ENCODE data around the gene CLASRP. TPM values are rescaled to one million over a fixed set of nuclear protein-coding genes. Genes with fewer than 3 reads are reported as not detected.
A peak's percentile ranks its signal among the peaks of the same experiment; 100 is the strongest.

The CLASRP gene
- total RNA-seq, 3 donors from 2014 or later: 79.4 to 113 (median 93.2) TPM

DNA sequence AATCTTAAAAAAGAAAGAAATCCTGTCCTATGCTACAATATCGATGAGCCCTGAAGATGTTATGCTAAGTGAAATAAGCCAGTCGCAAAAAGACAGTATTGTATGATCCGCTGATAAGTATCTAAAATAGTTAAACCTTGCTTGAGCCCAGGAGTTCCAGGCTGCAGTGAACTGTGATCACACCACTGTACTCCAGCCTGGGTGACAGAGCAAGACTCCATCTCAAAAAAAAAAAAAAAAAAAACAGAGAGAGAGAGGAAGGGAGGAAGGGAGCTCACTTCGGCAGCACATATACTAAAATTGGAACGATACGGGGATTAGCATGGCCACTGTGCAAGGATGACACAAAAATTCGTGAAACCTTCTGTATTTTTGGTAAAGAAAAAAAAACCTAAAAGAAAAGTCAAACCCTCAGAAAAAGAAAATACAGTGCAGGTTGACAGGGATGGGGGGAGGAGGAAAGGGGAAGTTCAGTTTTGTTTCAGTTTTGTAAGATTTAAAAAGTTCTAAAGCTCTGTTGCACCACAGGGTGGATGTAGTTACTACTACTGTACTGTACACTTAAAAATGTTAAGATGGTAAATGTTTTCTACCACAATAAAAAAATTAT lies 8.4 kb downstream of the CLASRP start:
- no peak for ATAC-seq
- no peaks in the 10 kb centered on the region for H3K9me3 ChIP-seq
- intact Hi-C loops (cut with DNase I, micrococcal nuclease): no loop called here
- H3K36me3 ChIP-seq (ENCODE audit: low read depth): no peaks in the 10 kb centered on the region
- H3K4me1 ChIP-seq (ENCODE audit: low read depth): peaks cover 11% of the 10 kb centered on the region
- H3K4me3 ChIP-seq: no peak overlapping the region
- DNase-seq: no peak
- TF ChIP-seq, protein P1, sequence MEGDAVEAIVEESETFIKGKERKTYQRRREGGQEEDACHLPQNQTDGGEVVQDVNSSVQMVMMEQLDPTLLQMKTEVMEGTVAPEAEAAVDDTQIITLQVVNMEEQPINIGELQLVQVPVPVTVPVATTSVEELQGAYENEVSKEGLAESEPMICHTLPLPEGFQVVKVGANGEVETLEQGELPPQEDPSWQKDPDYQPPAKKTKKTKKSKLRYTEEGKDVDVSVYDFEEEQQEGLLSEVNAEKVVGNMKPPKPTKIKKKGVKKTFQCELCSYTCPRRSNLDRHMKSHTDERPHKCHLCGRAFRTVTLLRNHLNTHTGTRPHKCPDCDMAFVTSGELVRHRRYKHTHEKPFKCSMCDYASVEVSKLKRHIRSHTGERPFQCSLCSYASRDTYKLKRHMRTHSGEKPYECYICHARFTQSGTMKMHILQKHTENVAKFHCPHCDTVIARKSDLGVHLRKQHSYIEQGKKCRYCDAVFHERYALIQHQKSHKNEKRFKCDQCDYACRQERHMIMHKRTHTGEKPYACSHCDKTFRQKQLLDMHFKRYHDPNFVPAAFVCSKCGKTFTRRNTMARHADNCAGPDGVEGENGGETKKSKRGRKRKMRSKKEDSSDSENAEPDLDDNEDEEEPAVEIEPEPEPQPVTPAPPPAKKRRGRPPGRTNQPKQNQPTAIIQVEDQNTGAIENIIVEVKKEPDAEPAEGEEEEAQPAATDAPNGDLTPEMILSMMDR (IDR thresholded peaks at IDR 0.05): no peak

DNA sequence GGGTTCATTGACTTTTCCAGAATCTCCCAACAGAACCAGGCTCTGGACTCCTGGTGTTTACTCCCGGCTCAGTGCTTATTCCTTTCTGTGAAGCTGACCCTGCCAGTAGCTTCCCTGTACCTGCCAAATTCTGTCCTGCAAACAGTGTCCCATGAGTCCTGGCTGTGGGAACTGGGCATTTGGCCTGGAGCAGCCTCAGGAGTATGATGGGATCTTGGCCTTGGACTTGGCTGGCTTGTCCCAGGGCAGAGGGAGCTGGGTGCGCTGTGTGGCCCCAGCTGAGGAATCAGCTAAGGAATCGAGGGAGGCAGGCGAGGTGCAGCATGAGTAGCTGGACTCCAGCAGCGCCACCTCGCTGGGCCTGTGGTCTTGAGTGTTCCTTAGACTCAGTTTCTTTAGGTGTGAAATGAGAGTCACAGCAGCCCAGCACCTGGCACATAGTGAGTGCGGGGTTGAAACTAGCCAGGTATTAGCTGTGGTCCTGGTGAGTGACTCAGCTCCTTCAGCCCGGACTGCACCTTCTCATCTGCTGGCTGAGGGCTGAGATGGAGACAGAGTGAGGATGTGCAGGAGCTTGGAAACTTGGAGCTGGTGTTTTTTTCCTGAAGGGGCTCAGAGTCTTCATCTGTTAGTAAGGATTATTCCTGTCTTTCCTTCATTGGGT lies 10.4 kb downstream of the CLASRP start:
- DNase-seq (no peak), ATAC-seq (no peak)
- Histone ChIP-seq H3K4me1 (ENCODE audit: low read depth) (peaks cover 9% of the 10 kb centered on the region), H3K36me3 (ENCODE audit: low read depth) (no peaks in the 10 kb centered on the region), H3K9me3 (no peaks in the 10 kb centered on the region), H3K4me3 (no peak overlapping the region)
- intact Hi-C loops (cut with DNase I, micrococcal nuclease): no loop called here
- TF ChIP-seq, protein P1 (IDR thresholded peaks at IDR 0.05): no peak

DNA sequence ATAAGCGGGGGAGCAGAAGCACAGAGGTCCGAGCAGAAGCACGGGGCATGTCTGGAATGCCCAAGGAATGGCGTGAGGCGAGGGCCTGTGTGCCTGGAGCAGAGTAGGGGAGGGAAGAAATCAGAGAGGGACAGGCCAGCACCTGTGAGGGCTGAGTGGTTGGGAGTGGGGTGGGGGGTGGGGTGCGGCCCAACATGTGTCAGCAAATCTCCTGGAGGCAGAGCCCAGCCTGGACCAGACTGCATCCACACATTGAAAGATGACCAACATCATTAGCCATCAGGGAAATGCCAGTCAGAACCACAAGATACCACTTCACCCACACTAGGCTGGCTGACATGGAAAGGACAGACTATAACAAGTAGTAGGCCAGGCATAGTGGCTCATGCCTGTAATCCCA lies 11.2 kb downstream of the CLASRP start:
- Histone ChIP-seq H3K4me3 (no peak overlapping the region), H3K9me3 (no peaks in the 10 kb centered on the region), H3K36me3 (ENCODE audit: low read depth) (peaks cover 5% of the 10 kb centered on the region), H3K4me1 (ENCODE audit: low read depth) (peaks cover 9% of the 10 kb centered on the region)
- DNase-seq: no peak
- intact Hi-C loops (cut with DNase I, micrococcal nuclease): no loop called here
- no peak for ATAC-seq
- TF ChIP-seq, protein P1 (IDR thresholded peaks at IDR 0.05): no peak

DNA sequence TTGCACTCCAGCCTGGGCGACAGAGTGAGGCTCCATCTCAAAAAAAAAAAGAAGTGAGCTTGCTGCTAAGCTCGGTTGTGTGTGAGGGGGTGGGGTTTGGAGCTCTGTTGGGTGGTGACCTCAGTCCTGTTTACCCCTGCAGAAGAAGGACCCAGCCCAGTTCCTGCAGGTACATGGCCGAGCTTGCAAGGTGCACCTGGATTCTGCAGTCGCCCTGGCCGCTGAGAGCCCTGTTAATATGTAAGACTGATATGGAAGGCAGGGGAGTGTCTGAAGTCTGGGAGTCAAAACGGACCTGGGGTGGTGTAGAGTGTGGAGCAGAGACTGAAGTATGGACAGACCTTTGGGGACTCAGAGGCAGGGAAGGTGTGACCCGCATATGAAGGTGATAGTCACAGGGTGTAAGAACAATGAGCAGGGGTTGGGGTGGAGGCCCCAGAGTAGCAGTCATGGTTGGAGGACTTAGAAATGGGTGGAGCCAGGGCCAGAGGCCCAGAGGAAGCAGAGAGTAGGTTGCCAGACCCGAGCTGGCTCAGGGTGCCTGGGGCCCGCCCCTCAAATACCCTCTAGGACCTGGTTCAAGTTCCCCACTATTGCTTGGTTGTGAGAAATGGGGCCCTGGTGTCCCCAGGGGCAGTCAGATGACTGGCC lies 13.2 kb downstream of the CLASRP start:
- Histone ChIP-seq H3K4me3 (no peak overlapping the region), H3K36me3 (ENCODE audit: low read depth) (peaks cover 5% of the 10 kb centered on the region), H3K9me3 (no peaks in the 10 kb centered on the region), H3K4me1 (ENCODE audit: low read depth) (peaks cover 4% of the 10 kb centered on the region)
- ATAC-seq: peak; percentile 84
- intact Hi-C loops (cut with DNase I, micrococcal nuclease): no loop called here
- peak in 2 of 3 donors; percentile 49 to 63 for DNase-seq
- TF ChIP-seq, protein P1 (IDR thresholded peaks at IDR 0.05): no peak

DNA sequence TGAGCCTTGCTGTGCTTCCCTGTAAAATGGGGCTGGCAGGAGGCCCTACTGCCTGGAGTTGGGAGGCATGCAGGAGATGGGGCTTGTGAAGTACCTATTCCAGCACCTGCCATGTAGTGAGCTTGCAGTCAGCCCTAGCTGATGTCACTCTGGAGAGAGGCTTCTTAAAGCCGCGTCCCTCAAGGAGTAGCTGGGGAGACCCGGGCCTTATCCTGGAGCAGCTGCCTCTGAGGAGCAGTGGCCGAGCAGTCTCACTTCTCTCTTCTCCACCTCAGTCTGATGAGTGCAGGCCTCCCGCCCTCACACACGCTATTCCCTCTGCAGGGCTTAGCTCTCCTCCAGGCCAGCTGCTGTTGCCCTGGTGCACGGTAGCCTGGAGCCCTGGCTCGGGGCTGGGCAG lies 18.0 kb downstream of the CLASRP start:
- H3K4me3 ChIP-seq: no peak overlapping the region
- no peaks in the 10 kb centered on the region for H3K4me1 ChIP-seq (ENCODE audit: low read depth)
- no peaks in the 10 kb centered on the region for H3K9me3 ChIP-seq
- H3K36me3 ChIP-seq (ENCODE audit: low read depth): peaks cover 22% of the 10 kb centered on the region
- ATAC-seq (no peak), DNase-seq (no peak)
- intact Hi-C loops (cut with DNase I, micrococcal nuclease): no loop called here
- TF ChIP-seq, protein P1 (IDR thresholded peaks at IDR 0.05): no peak
